Ascending aorta (tissue), 2 donors: ENCODE measurements around the gene DENND2C. TPM values are rescaled to one million over a fixed set of nuclear protein-coding genes. Genes with fewer than 3 reads are reported as not detected.

Experiments
- DNase-seq, 2 donors: peaks; one replicate each; pipeline ENCODE4 v3.0.0-alpha.2; 2019; ENCODE audit warnings: low spot score in 2 of 2
- H3K27ac ChIP-seq, 2 donors: fragments of 200-600 bp; sonication (generic); one replicate each; pipeline ENCODE4 v1.5.1; 2016 to 2017; ENCODE audit warnings: mild to moderate bottlenecking in 1 of 2
- H3K27me3 ChIP-seq: fragments of 200-600 bp; sonication (generic); one replicate; pipeline ENCODE4 v1.5.1; 2017
- H3K36me3 ChIP-seq, 2 donors: fragments of 200-600 bp; sonication (generic); one replicate each; pipeline ENCODE4 v1.5.1; 2016
- H3K4me1 ChIP-seq, 2 donors: fragments of 200-600 bp; sonication (generic); one replicate each; pipeline ENCODE4 v1.5.1; 2016 to 2017; ENCODE audit warnings: mild to moderate bottlenecking in 1 of 2
- H3K4me3 ChIP-seq, 2 donors: fragments of 200-600 bp; sonication (generic); one replicate each; pipeline ENCODE4 v1.5.1; 2016 to 2017; ENCODE audit warnings: mild to moderate bottlenecking in 1 of 2
- H3K9me3 ChIP-seq, 2 donors: fragments of 200-600 bp; sonication (generic); one replicate each; pipeline ENCODE4 v1.5.1; 2016
- intact Hi-C: fragments of 100-400 bp; cut with DNase I; formaldehyde crosslinking; loops from one replicate; pipeline ENCODE4 v1.15.1; 2023
- total RNA-seq: library from RNA; depleted of rRNA; stranded (reverse); fragments of >200 nt; gene quantifications from one replicate; pipeline ENCODE4 v1.1.0, GENCODE V29; 2016
- TF ChIP-seq, protein P1 (sequence below), 3 experiments: fragments of 200-600 bp in 2 of 3; fragments of 450-650 bp in 1 of 3; sonication (generic) in 2 of 3; IDR thresholded peaks; one replicate each; pipeline ENCODE4 v1.5.1; 2016 to 2019; ENCODE audit warnings: antibody characterized with exemption in 3 of 3, mild to moderate bottlenecking in 1 of 3, moderate library complexity in 1 of 3

Gene DENND2C
- total RNA-seq, 1 donor from 2014 or later, result 5.4 TPM

DNA sequence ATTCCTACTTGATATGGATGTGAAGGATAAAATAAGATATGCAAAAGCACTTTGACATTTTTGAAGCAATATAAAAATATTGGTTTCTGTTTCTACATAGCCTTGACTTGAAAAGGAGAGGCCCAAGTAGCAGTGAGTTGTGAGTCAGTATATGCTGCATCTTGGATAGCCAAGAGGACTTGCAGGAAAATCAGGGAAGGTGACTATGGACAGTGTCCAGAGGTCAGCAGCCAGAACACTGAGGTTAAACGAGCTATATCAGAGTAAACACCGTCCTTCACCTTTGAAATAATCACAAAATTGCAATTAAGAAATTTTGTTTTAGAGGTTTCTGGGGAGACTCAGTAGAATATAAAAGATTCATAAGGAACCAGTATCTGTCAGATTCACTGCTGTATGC lies 32.1 kb upstream of the DENND2C start:
- no peak for DNase-seq
- no peaks in the 10 kb centered on the region for H3K9me3 ChIP-seq
- no peak overlapping the region for H3K4me3 ChIP-seq
- intact Hi-C loops, result no loop called here
- peaks cover 10 to 14% of the 10 kb centered on the region in 2 donors for H3K36me3 ChIP-seq
- no peak overlapping the region for H3K27ac ChIP-seq
- TF ChIP-seq, protein P1, sequence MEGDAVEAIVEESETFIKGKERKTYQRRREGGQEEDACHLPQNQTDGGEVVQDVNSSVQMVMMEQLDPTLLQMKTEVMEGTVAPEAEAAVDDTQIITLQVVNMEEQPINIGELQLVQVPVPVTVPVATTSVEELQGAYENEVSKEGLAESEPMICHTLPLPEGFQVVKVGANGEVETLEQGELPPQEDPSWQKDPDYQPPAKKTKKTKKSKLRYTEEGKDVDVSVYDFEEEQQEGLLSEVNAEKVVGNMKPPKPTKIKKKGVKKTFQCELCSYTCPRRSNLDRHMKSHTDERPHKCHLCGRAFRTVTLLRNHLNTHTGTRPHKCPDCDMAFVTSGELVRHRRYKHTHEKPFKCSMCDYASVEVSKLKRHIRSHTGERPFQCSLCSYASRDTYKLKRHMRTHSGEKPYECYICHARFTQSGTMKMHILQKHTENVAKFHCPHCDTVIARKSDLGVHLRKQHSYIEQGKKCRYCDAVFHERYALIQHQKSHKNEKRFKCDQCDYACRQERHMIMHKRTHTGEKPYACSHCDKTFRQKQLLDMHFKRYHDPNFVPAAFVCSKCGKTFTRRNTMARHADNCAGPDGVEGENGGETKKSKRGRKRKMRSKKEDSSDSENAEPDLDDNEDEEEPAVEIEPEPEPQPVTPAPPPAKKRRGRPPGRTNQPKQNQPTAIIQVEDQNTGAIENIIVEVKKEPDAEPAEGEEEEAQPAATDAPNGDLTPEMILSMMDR (IDR thresholded peaks at IDR 0.05), result no peak
- H3K4me1 ChIP-seq, result no peaks in the 10 kb centered on the region
- no peaks in the 10 kb centered on the region for H3K27me3 ChIP-seq

DNA sequence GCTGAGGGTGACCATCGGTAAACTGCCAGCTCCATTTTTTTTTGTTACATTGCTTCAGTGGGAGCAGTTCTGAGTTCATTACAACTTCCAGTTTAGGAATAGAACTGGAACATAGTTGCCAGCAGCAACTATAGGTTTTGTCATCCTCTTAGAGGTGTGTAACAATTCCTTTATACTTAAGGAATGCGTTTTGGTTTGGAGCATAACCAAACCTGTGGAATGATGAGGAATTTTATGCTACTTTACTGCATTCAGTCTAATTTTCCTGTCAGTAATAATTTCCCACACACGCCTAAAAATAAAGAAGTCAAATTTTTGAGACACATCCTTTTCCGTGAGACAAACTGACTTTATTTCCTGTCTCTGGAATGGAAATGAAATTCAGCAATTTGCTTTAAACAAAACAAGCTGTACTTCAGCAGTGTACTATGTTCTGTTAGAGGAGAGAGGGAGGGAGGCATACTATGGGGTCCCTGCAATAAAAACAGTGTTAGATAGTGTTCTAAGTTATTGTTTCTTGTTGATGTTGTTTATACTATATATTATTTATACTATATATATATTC lies 30.3 kb upstream of the DENND2C start:
- Histone ChIP-seq H3K9me3 (no peaks in the 10 kb centered on the region), H3K4me1 (no peaks in the 10 kb centered on the region), H3K27ac (no peak overlapping the region), H3K4me3 (no peak overlapping the region), H3K27me3 (no peaks in the 10 kb centered on the region), H3K36me3 (no peaks in the 10 kb centered on the region)
- intact Hi-C loops, result no loop called here
- DNase-seq, result no peak
- TF ChIP-seq, protein P1 (IDR thresholded peaks at IDR 0.05), result no peak

DNA sequence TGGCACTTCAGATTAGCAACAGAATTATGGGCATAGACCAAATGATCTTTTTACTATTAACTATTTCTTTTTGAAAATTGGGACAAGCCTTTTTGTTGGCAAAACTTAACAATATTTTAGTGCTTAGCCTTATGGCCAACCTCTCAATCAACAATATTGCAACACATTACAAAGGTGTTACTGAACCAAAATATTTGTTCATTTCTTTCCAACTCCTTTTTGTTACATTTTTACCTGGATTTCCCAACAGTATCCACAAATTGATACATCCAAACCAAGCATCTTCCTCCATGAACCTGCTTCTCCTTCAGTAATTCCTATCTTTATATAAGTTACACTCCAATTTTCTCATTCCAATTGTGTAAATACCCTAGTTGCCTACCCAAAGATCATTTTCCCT lies 27.0 kb upstream of the DENND2C start:
- Histone ChIP-seq H3K9me3 (no peaks in the 10 kb centered on the region), H3K27me3 (no peaks in the 10 kb centered on the region), H3K4me1 (no peaks in the 10 kb centered on the region), H3K27ac (no peak overlapping the region), H3K36me3 (no peaks in the 10 kb centered on the region), H3K4me3 (no peak overlapping the region)
- no peak for DNase-seq
- intact Hi-C loops, result no loop called here
- TF ChIP-seq, protein P1 (IDR thresholded peaks at IDR 0.05), result no peak

DNA sequence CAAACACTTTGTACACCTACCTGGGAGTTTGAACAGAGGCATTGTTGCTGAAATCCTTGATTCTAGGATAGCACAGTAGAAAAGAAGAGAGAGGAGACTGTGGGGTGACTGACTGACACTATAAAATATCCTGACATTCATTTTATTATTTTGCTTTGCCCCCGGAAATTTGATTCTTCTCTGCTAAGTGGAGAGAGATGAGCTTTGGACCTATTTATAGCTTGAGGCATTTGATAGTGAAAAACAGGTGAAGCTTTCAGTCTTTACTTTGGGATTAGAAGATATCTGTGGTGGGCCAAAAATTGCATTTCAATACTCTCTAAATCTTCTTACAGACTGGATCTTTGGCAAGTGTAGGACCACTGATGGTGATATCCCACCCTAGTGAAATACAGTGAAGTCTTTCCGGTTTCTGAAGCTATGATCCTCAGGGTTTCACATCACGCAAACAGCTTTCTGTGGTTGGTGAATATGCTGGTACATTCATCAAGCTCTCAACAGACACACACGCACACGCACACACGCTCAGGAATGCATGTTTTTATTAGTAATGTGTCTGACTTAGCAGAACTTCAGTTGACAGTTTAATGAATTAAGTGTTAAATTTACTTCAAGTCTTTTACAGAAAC lies 25.7 kb upstream of the DENND2C start, which contains the start of gene AMPD1:
TSS of gene AMPD1 (minus strand) at position 117 of the 629 bp plus-strand sequence. CDS start at position 42, 75 bp downstream.
- H3K4me1 ChIP-seq, result no peaks in the 10 kb centered on the region

DNA sequence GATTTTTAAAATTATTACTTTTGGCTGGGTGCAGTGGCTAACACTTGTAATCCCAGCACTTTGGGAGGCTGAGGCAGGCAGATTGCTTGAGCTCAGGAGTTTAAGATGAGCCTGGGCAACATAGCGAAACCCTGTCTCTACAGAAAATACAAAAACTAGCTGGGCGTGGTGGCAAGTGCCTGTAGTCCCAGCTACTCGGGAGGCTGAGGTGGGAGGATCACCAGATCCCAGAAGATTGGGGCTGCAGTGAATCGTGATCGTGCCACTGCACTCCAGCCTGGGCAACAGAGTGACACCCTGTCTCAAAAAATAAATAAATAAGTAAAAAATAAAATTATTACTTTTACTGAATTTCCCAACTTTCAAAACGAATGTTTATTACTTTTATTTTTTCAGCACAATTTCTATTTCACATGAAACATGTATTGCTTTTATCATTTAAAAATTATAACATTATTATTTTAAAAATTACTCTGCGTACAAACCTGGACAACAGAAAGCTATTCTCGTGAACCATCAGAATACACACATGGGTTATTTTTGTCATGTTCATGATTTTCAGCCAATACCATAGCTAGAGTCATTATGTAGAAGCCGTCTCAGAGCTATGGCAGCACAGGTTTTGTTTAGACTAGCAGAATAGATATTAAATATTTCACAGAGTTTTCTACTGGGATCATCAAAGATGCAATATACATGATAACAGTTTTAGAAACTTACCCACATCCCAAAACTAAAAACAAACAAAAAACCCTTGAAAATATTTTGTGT lies 24.9 kb upstream of the DENND2C start:
- TF ChIP-seq, protein P1 (IDR thresholded peaks at IDR 0.05), result no peak
- Histone ChIP-seq H3K4me3 (no peak overlapping the region), H3K36me3 (no peaks in the 10 kb centered on the region), H3K27ac (no peak overlapping the region), H3K4me1 (no peaks in the 10 kb centered on the region), H3K9me3 (no peaks in the 10 kb centered on the region), H3K27me3 (no peaks in the 10 kb centered on the region)
- DNase-seq, result no peak
- intact Hi-C loops, result no loop called here

More for the DNA sequence above, 25.7 kb upstream of the DENND2C start, which contains the start of gene AMPD1:
- intact Hi-C loops, result no loop called here
- H3K27ac ChIP-seq, result no peak within 1 kb of the TSS
- H3K4me3 ChIP-seq, result no peak within 1 kb of the TSS
- no peaks in the 10 kb centered on the region for H3K36me3 ChIP-seq
- H3K9me3 ChIP-seq, result no peaks in the 10 kb centered on the region
- no peaks in the 10 kb centered on the region for H3K27me3 ChIP-seq
- no peak for DNase-seq
- TF ChIP-seq, protein P1 (IDR thresholded peaks at IDR 0.05), result no peak
